GM12875 (cell line): ENCODE measurements around the gene PPIE.
"Not testable (repeated sequence)": the region's sequence is repeated elsewhere in the genome, so short reads cannot be mapped to it uniquely, and the experiment has no call there.

Experiments used
- H3K4me3 ChIP-seq: one replicate; pipeline ENCODE4 v1.5.1; 2011; ENCODE audit warnings: low read depth, low read length, control low read depth
- TF ChIP-seq, protein P1 (sequence below): IDR thresholded peaks from 2 replicates; pipeline ENCODE4 v1.5.1; 2011; ENCODE audit warnings: low read depth, mild to moderate bottlenecking, control low read depth, inconsistent platforms, low read length, moderate library complexity, borderline replicate concordance; ENCODE audit not compliant: insufficient read depth

PPIE gene

GRCh38 chr1:39758556-39759435 lies 20.1 kb downstream of the PPIE start:
- H3K4me3 ChIP-seq, result no peak overlapping the region
- TF ChIP-seq, protein P1, sequence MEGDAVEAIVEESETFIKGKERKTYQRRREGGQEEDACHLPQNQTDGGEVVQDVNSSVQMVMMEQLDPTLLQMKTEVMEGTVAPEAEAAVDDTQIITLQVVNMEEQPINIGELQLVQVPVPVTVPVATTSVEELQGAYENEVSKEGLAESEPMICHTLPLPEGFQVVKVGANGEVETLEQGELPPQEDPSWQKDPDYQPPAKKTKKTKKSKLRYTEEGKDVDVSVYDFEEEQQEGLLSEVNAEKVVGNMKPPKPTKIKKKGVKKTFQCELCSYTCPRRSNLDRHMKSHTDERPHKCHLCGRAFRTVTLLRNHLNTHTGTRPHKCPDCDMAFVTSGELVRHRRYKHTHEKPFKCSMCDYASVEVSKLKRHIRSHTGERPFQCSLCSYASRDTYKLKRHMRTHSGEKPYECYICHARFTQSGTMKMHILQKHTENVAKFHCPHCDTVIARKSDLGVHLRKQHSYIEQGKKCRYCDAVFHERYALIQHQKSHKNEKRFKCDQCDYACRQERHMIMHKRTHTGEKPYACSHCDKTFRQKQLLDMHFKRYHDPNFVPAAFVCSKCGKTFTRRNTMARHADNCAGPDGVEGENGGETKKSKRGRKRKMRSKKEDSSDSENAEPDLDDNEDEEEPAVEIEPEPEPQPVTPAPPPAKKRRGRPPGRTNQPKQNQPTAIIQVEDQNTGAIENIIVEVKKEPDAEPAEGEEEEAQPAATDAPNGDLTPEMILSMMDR, result no peak

DNA sequence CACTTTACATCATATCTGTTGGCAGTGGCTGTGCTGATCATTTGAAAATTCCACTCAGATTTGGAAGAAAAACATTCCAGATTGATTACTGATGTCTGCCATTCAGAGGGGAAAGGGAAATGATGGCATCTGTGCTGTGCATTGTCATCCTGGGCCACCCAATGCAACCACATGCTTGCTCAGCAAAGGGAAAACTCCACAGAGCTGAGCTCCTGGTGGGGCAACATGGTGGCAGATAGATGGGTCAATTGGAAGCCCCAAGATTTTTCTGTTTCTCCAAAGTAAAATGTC lies 20.7 kb downstream of the PPIE start:
- TF ChIP-seq, protein P1, result no peak

DNA sequence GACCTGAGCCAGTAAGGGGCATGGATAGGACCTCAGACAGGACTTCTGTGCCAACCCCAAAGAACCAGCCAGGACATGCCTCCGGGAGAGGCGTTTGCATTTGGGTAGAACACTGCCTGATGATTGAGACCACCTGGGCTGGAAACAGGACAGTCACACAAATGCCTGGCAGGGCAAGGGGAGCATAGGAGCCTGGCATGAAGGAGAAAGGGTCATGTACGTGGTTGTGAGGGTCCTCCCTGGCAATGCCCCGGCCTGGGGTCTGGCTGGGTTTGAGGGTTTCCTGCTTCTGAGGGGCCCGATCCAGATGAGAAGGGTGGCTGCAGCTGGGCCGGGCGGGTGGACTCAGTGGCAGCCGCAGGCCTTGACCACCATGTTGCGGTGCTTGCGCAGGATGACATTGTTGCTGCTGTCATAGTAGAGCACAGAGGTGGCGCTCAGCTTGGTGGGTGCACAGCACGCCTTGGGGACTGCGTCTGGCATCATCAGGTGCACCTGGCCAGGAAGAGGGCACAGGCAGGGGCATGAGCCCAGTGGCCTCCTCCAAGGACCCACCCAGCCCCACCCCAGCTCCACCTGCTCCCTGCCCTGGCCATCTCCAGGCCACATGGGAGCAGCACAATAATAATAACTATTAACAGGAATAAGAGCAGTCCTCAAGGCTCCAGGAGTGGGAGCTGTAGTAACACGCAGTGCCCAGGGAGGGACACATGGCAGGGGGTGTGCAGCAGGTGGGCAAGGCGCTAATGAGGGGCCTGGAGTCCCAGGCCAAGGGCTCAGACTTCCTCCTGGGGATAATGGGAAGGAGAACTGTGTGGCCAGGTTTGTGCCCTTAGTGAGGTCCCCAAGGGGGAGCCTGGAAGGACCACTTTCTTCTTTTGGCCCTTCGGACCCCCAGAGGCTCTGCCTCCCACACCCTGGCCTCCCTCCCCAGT lies 21.7 kb downstream of the PPIE start:
- H3K4me3 ChIP-seq, result no peak overlapping the region
- TF ChIP-seq, protein P1, result no peak

More for the DNA sequence above, 20.7 kb downstream of the PPIE start:
- no peak overlapping the region for H3K4me3 ChIP-seq

GRCh38 chr1:39761016-39761415 lies 22.3 kb downstream of the PPIE start:
- TF ChIP-seq, protein P1, result no peak
- H3K4me3 ChIP-seq, result no peak overlapping the region

- TF ChIP-seq, protein P1, result no peak
Observed at GRCh38 chr1:39761557-39762260, 23.0 kb downstream of the PPIE start.

GRCh38 chr1:39762550-39763540 lies 24.2 kb downstream of the PPIE start:
- TF ChIP-seq, protein P1, result no peak
- no peak overlapping the region for H3K4me3 ChIP-seq

More at GRCh38 chr1:39761557-39762260, 23.0 kb downstream of the PPIE start:
- H3K4me3 ChIP-seq, result no peak overlapping the region

GRCh38 chr1:39763619-39764374 lies 25.1 kb downstream of the PPIE start:
- H3K4me3 ChIP-seq, result not testable (repeated sequence)

DNA sequence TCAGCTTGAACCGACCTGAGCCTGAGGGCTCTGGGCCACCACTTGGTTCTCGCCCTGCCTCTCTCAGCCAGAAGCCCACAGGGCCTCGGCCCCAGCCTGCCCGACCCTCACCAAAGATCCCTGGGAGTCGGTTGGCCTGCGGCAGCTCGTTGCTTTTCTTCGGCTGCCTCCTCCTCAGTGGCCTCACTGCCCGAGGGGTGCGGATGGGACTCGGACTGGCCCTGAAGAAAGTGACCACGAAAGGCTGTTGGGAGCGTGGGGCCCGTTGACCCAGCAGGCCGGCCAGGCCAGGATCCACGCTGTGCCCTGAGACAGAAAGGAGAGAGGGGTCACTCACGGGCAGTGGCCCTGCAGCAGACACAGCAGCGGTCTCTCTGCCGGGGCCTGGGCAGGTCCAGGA lies 25.8 kb downstream of the PPIE start:
- H3K4me3 ChIP-seq, result not testable (repeated sequence)

GRCh38 chr1:39766466-39766865 lies 27.8 kb downstream of the PPIE start:
- H3K4me3 ChIP-seq, result not testable (repeated sequence)
